SJCRH30 (cell line): Measurements from ENCODE around the gene SULT4A1. TPM values are rescaled to one million over a fixed set of nuclear protein-coding genes. Genes with fewer than 3 reads are reported as not detected.
"Not testable (repeated sequence)": the region's sequence is repeated elsewhere in the genome, so short reads cannot be mapped to it uniquely, and the experiment has no call there.

ENCODE experiments used
- DNase-seq, 2 experiments: peaks; one replicate each; pipeline ENCODE4 v3.0.0-alpha.2; 2015 to 2020
- H3K27ac ChIP-seq: fragments of 250-450 bp; sonication (Bioruptor Pico); 2 replicates; pipeline ENCODE4 v1.5.1; 2020; ENCODE audit warnings: mild to moderate bottlenecking, moderate library complexity
- H3K27me3 ChIP-seq: fragments of 250-450 bp; sonication (Bioruptor Pico); 2 replicates; pipeline ENCODE4 v1.5.1; 2020; ENCODE audit warnings: mild to moderate bottlenecking, moderate library complexity
- H3K36me3 ChIP-seq: fragments of 250-450 bp; sonication (Bioruptor Pico); 2 replicates; pipeline ENCODE4 v1.5.1; 2020; ENCODE audit warnings: mild to moderate bottlenecking, moderate library complexity
- H3K4me1 ChIP-seq: fragments of 250-450 bp; sonication (Bioruptor Pico); 2 replicates; pipeline ENCODE4 v1.5.1; 2020; ENCODE audit warnings: mild to moderate bottlenecking, moderate library complexity
- H3K4me3 ChIP-seq: fragments of 250-450 bp; sonication (Bioruptor Pico); 2 replicates; pipeline ENCODE4 v1.5.1; 2020; ENCODE audit warnings: mild to moderate bottlenecking, moderate library complexity
- H3K9me3 ChIP-seq: fragments of 250-450 bp; sonication (Bioruptor Pico); replicated peaks from 2 replicates; pipeline ENCODE4 v1.5.1; 2020; ENCODE audit warnings: mild to moderate bottlenecking, moderate library complexity
- total RNA-seq: library from RNA; depleted of rRNA; stranded (reverse); fragments of >200 nt; shearing (Covaris generic); gene quantifications from 2 replicates; pipeline ENCODE4 v1.2.3, GENCODE V29; 2014; rRNA removed

The SULT4A1 gene
- total RNA-seq, result not detected in 2 replicates

- Histone ChIP-seq H3K9me3 (no peaks in the 10 kb centered on the region), H3K27me3 (no peaks in the 10 kb centered on the region), H3K36me3 (no peaks in the 10 kb centered on the region), H3K4me1 (no peaks in the 10 kb centered on the region), H3K4me3 (no peak within 1 kb of the TSS), H3K27ac (no peak within 1 kb of the TSS)
- DNase-seq, result no peak
These were observed at the start of gene SULT4A1 for GRCh38 chr22:43862074-43862881. Gene SULT4A1 (minus strand): TSS chr22:43862513. CDS start chr22:43862382, 131 bp downstream.

- no peak overlapping the region for H3K4me3 ChIP-seq
- no peaks in the 10 kb centered on the region for H3K4me1 ChIP-seq
- H3K36me3 ChIP-seq, result no peaks in the 10 kb centered on the region
- no peak overlapping the region for H3K27ac ChIP-seq
- no peak for DNase-seq
- H3K9me3 ChIP-seq, result no peaks in the 10 kb centered on the region
- H3K27me3 ChIP-seq, result no peaks in the 10 kb centered on the region
These were observed 49.0 kb upstream of the SULT4A1 start for GRCh38 chr22:43911351-43911750.

GRCh38 chr22:43910178-43910695, 47.9 kb upstream of the SULT4A1 start:
- no peak overlapping the region for H3K4me3 ChIP-seq
- no peak overlapping the region for H3K27ac ChIP-seq
- H3K36me3 ChIP-seq, result no peaks in the 10 kb centered on the region
- H3K4me1 ChIP-seq, result no peaks in the 10 kb centered on the region
- DNase-seq, result peak; percentile 45 to 47
- no peaks in the 10 kb centered on the region for H3K9me3 ChIP-seq
- H3K27me3 ChIP-seq, result no peaks in the 10 kb centered on the region

- no peak for DNase-seq
- Histone ChIP-seq H3K36me3 (no peaks in the 10 kb centered on the region), H3K4me3 (no peak overlapping the region), H3K27me3 (no peaks in the 10 kb centered on the region), H3K27ac (no peak overlapping the region), H3K9me3 (no peaks in the 10 kb centered on the region), H3K4me1 (no peaks in the 10 kb centered on the region)
These were observed 47.4 kb upstream of the SULT4A1 start for GRCh38 chr22:43909708-43910107.

- H3K36me3 ChIP-seq, result no peaks in the 10 kb centered on the region
- H3K27me3 ChIP-seq, result no peaks in the 10 kb centered on the region
- no peak for DNase-seq
- H3K9me3 ChIP-seq, result no peaks in the 10 kb centered on the region
- H3K4me1 ChIP-seq, result peaks cover 6% of the 10 kb centered on the region
- no peak overlapping the region for H3K4me3 ChIP-seq
- no peak overlapping the region for H3K27ac ChIP-seq
These were observed 43.4 kb upstream of the SULT4A1 start for GRCh38 chr22:43905681-43906080.

- not testable (repeated sequence) for H3K4me1 ChIP-seq, H3K27ac ChIP-seq, H3K27me3 ChIP-seq, H3K36me3 ChIP-seq, H3K4me3 ChIP-seq, H3K9me3 ChIP-seq
- peak in 1 of 2 experiments; percentile 21 for DNase-seq
These were observed 42.1 kb upstream of the SULT4A1 start for GRCh38 chr22:43904412-43904811.

- H3K27me3 ChIP-seq, H3K4me3 ChIP-seq, H3K4me1 ChIP-seq, H3K27ac ChIP-seq, H3K36me3 ChIP-seq, H3K9me3 ChIP-seq, DNase-seq: not testable (repeated sequence)
These were observed 40.7 kb upstream of the SULT4A1 start for GRCh38 chr22:43903033-43903432.

- no peaks in the 10 kb centered on the region for H3K9me3 ChIP-seq
- H3K4me3 ChIP-seq, result no peak overlapping the region
- peaks cover 9% of the 10 kb centered on the region; the same call in 1 of the 2 replicates for H3K27me3 ChIP-seq
- no peaks in the 10 kb centered on the region for H3K36me3 ChIP-seq
- peaks cover 6% of the 10 kb centered on the region for H3K4me1 ChIP-seq
- peak; percentile 51 to 67 for DNase-seq
- peak overlapping the region; percentile 36 for H3K27ac ChIP-seq
These were observed 39.8 kb upstream of the SULT4A1 start for GRCh38 chr22:43901976-43902643.

- H3K4me1 ChIP-seq, result peaks cover 6% of the 10 kb centered on the region
- H3K4me3 ChIP-seq, result no peak overlapping the region
- no peaks in the 10 kb centered on the region for H3K9me3 ChIP-seq
- DNase-seq, result no peak
- H3K27ac ChIP-seq, result no peak overlapping the region
- peaks cover 12% of the 10 kb centered on the region for H3K27me3 ChIP-seq
- H3K36me3 ChIP-seq, result no peaks in the 10 kb centered on the region
These were observed 37.9 kb upstream of the SULT4A1 start for GRCh38 chr22:43900206-43900605.

- peaks cover 26% of the 10 kb centered on the region for H3K27me3 ChIP-seq
- H3K4me1 ChIP-seq, result peaks cover 6% of the 10 kb centered on the region
- no peaks in the 10 kb centered on the region for H3K36me3 ChIP-seq
- no peak for DNase-seq
- H3K27ac ChIP-seq, result no peak overlapping the region
- H3K9me3 ChIP-seq, result no peaks in the 10 kb centered on the region
- H3K4me3 ChIP-seq, result no peak overlapping the region
These were observed 35.5 kb upstream of the SULT4A1 start for GRCh38 chr22:43897751-43898261.

- no peak for DNase-seq
- Histone ChIP-seq H3K36me3 (no peaks in the 10 kb centered on the region), H3K4me3 (no peak overlapping the region)
These were observed 33.8 kb upstream of the SULT4A1 start for GRCh38 chr22:43895986-43896645.

GRCh38 chr22:43894122-43894521, 31.8 kb upstream of the SULT4A1 start:
- DNase-seq, result no peak
- Histone ChIP-seq H3K36me3 (no peaks in the 10 kb centered on the region), H3K4me3 (no peak overlapping the region), H3K9me3 (no peaks in the 10 kb centered on the region), H3K4me1 (no peaks in the 10 kb centered on the region), H3K27me3 (peaks cover 26% of the 10 kb centered on the region), H3K27ac (no peak overlapping the region)

More at GRCh38 chr22:43895986-43896645, 33.8 kb upstream of the SULT4A1 start:
- Histone ChIP-seq H3K4me1 (no peaks in the 10 kb centered on the region; the same call in 1 of the 2 replicates), H3K27ac (no peak overlapping the region), H3K9me3 (no peaks in the 10 kb centered on the region), H3K27me3 (peaks cover 26% of the 10 kb centered on the region)

- no peak overlapping the region for H3K27ac ChIP-seq
- no peak for DNase-seq
- H3K4me1 ChIP-seq, result no peaks in the 10 kb centered on the region
- no peaks in the 10 kb centered on the region for H3K9me3 ChIP-seq
- no peaks in the 10 kb centered on the region for H3K36me3 ChIP-seq
- peaks cover 24% of the 10 kb centered on the region for H3K27me3 ChIP-seq
- H3K4me3 ChIP-seq, result no peak overlapping the region
These were observed 31.0 kb upstream of the SULT4A1 start for GRCh38 chr22:43893266-43893665.

GRCh38 chr22:43892183-43892894, 30.0 kb upstream of the SULT4A1 start:
- no peaks in the 10 kb centered on the region for H3K4me1 ChIP-seq
- no peaks in the 10 kb centered on the region for H3K9me3 ChIP-seq
- no peak for DNase-seq
- no peaks in the 10 kb centered on the region for H3K36me3 ChIP-seq
- peaks cover 18% of the 10 kb centered on the region for H3K27me3 ChIP-seq
- no peak overlapping the region for H3K27ac ChIP-seq
- H3K4me3 ChIP-seq, result no peak overlapping the region
